Vagina (tissue), 2 donors: Measurements from ENCODE around the gene TUBA4B. TPM values are rescaled to one million over a fixed set of nuclear protein-coding genes. Genes with fewer than 3 reads are reported as not detected.

Source experiments
- DNase-seq, 2 donors: peaks; one replicate each; pipeline ENCODE4 v3.0.0-alpha.2; 2017; ENCODE audit errors: extremely low spot score in 2 of 2
- H3K27ac ChIP-seq: fragments of 200-600 bp; sonication (generic); one replicate; pipeline ENCODE4 v1.5.1; 2019
- H3K27me3 ChIP-seq: fragments of 200-600 bp; sonication (generic); one replicate; pipeline ENCODE4 v1.5.1; 2019
- H3K36me3 ChIP-seq, 2 donors: fragments of 200-600 bp; sonication (generic); one replicate each; pipeline ENCODE4 v1.5.1; 2017 to 2019
- H3K4me1 ChIP-seq: fragments of 200-600 bp; sonication (generic); one replicate; pipeline ENCODE4 v1.5.1; 2019
- H3K4me3 ChIP-seq, 2 donors: fragments of 200-600 bp; sonication (generic); 1 replicate in 1 of 2; 2 replicates in 1 of 2; pipeline ENCODE4 v1.5.1; 2016 to 2019
- H3K9me3 ChIP-seq: fragments of 200-600 bp; sonication (generic); one replicate; pipeline ENCODE4 v1.5.1; 2019
- CTCF ChIP-seq, 3 experiments: fragments of 450-650 bp in 2 of 3; fragments of 200-600 bp in 1 of 3; sonication (generic) in 1 of 3; IDR thresholded peaks; one replicate each; pipeline ENCODE4 v1.5.1; 2017 to 2019; ENCODE audit warnings: antibody characterized with exemption in 3 of 3, mild to moderate bottlenecking in 2 of 3, moderate library complexity in 2 of 3
- POLR2A ChIP-seq, 2 donors: fragments of 450-650 bp; IDR thresholded peaks; one replicate each; pipeline ENCODE4 v1.6.1; 2017; ENCODE audit warnings: antibody characterized with exemption in 2 of 2, mild to moderate bottlenecking in 2 of 2, moderate library complexity in 2 of 2
- POLR2AphosphoS5 ChIP-seq, 2 donors: sonication (generic); formaldehyde crosslinking; IDR thresholded peaks; one replicate each; pipeline ENCODE4 v1.9.0; 2017; ENCODE audit warnings: antibody characterized with exemption in 2 of 2, mild to moderate bottlenecking in 2 of 2, low read depth in 1 of 2; ENCODE audit not compliant: insufficient read depth in 1 of 2
- intact Hi-C: fragments of 100-400 bp; cut with DNase I; formaldehyde crosslinking; loops from one replicate; pipeline ENCODE4 v1.15.1; 2023
- total RNA-seq: library from RNA; depleted of rRNA; stranded (reverse); fragments of >200 nt; gene quantifications from one replicate; pipeline ENCODE4 v1.2.3, GENCODE V29; 2016

Gene TUBA4B
- total RNA-seq, 1 donor from 2014 or later = not detected

- Histone ChIP-seq H3K27ac (peak overlapping the region; percentile 100), H3K9me3 (no peaks in the 10 kb centered on the region), H3K4me1 (peaks cover 39% of the 10 kb centered on the region), H3K36me3 (peaks cover 0 to 31% of the 10 kb centered on the region in 2 donors), H3K4me3 (peak overlapping the region; percentile 67 to 84), H3K27me3 (no peaks in the 10 kb centered on the region)
- no peak for DNase-seq
- intact Hi-C loops = loop anchor here (1.0 kb wide), 1 partner anchor 16 kb away; no protein-coding TSS in a partner anchor
- TF ChIP-seq POLR2AphosphoS5 (IDR thresholded peaks at IDR 0.05; ENCODE audit: insufficient read depth in 1 of 2, low read depth in 1 of 2) = no peak
- no peak for TF ChIP-seq CTCF (IDR thresholded peaks at IDR 0.05)
- no peak for TF ChIP-seq POLR2A (IDR thresholded peaks at IDR 0.05)
Measured at GRCh38 chr2:219278655-219279150, 25.7 kb downstream of the TUBA4B start.

GRCh38 chr2:219279151-219279915 lies 26.3 kb downstream of the TUBA4B start, which contains the start of gene DNAJB2:
Gene DNAJB2, plus strand, starts transcription at chr2:219279366. Its CDS starts 468 bp downstream, at chr2:219279834.
- H3K9me3 ChIP-seq = no peaks in the 10 kb centered on the region
- intact Hi-C loops = loop anchor here (1.0 kb wide), 1 partner anchor 15 kb away; no protein-coding TSS in a partner anchor

GRCh38 chr2:219279916-219280516 lies 27.0 kb downstream of the TUBA4B start:
- H3K4me1 ChIP-seq = peaks cover 47% of the 10 kb centered on the region
- intact Hi-C loops = loop anchor here (1.0 kb wide), 1 partner anchor 14 kb away; no protein-coding TSS in a partner anchor
- DNase-seq = no peak
- H3K4me3 ChIP-seq = peak overlapping the region; percentile 67 to 84
- TF ChIP-seq CTCF (IDR thresholded peaks at IDR 0.05) (no peak), POLR2A (IDR thresholded peaks at IDR 0.05) (no peak), POLR2AphosphoS5 (IDR thresholded peaks at IDR 0.05; ENCODE audit: insufficient read depth in 1 of 2, low read depth in 1 of 2) (no peak)
- H3K27ac ChIP-seq = peak overlapping the region; percentile 100
- no peaks in the 10 kb centered on the region for H3K9me3 ChIP-seq
- peaks cover 0 to 40% of the 10 kb centered on the region in 2 donors for H3K36me3 ChIP-seq
- no peaks in the 10 kb centered on the region for H3K27me3 ChIP-seq

More at GRCh38 chr2:219279151-219279915, 26.3 kb downstream of the TUBA4B start, which contains the start of gene DNAJB2:
- Histone ChIP-seq H3K36me3 (peaks cover 0 to 33% of the 10 kb centered on the region in 2 donors), H3K4me1 (peaks cover 40% of the 10 kb centered on the region), H3K4me3 (peak within 1 kb of the TSS; percentile 67 to 84), H3K27ac (peak within 1 kb of the TSS; percentile 100), H3K27me3 (no peaks in the 10 kb centered on the region)
- DNase-seq = peak in 1 of 2 donors; percentile 99
- TF ChIP-seq POLR2AphosphoS5 (IDR thresholded peaks at IDR 0.05; ENCODE audit: insufficient read depth in 1 of 2, low read depth in 1 of 2) = peak; percentile 96 to 98
- TF ChIP-seq CTCF (IDR thresholded peaks at IDR 0.05) = peak in 2 of 3 experiments; percentile 1 to 13
- peak in 1 of 2 donors; percentile 83 for TF ChIP-seq POLR2A (IDR thresholded peaks at IDR 0.05)

GRCh38 chr2:219280651-219281050 lies 27.6 kb downstream of the TUBA4B start:
- intact Hi-C loops = no loop called here
- H3K27ac ChIP-seq = peak overlapping the region; percentile 100
- H3K9me3 ChIP-seq = no peaks in the 10 kb centered on the region
- H3K27me3 ChIP-seq = no peaks in the 10 kb centered on the region
- no peak for TF ChIP-seq POLR2A (IDR thresholded peaks at IDR 0.05)
- TF ChIP-seq POLR2AphosphoS5 (IDR thresholded peaks at IDR 0.05; ENCODE audit: insufficient read depth in 1 of 2, low read depth in 1 of 2) = no peak
- TF ChIP-seq CTCF (IDR thresholded peaks at IDR 0.05) = no peak
- no peak overlapping the region for H3K4me3 ChIP-seq
- peaks cover 53% of the 10 kb centered on the region for H3K4me1 ChIP-seq
- DNase-seq = no peak
- H3K36me3 ChIP-seq = peaks cover 0 to 43% of the 10 kb centered on the region in 2 donors
